Measurements from ENCODE around the gene KRT74.

DNA sequence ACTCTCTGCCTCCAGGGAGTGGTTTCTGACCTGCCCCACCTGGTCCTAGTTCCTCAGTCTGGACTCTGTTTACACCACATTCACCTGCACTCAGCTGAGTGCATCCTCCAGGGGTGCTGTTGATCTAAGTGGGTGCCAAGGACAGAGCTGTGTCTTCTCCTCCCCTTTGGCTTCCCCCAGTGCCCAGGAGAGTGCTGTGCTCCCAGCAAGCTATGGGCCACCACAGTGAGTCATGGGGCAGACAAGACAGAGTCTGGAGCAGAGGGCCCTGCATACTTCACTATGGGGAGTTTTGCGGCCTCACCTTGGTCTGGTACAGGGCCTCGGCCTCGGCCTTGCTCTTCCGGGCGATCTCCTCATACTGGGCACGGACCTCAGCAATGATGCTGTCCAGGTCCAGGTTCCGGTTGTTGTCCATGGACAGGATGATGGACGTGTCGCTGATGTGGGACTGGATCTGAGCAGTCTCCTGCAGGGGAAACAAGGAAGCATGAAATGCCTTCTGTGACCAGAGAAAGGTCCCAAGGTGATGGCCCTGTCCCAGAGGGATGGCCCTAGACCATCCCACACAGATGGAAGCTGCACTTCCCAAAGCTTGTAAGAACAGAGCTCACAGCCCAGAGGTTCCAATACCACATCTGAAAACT, 39.9 kb upstream of the KRT74 start:
- TF ChIP-seq, protein P1, sequence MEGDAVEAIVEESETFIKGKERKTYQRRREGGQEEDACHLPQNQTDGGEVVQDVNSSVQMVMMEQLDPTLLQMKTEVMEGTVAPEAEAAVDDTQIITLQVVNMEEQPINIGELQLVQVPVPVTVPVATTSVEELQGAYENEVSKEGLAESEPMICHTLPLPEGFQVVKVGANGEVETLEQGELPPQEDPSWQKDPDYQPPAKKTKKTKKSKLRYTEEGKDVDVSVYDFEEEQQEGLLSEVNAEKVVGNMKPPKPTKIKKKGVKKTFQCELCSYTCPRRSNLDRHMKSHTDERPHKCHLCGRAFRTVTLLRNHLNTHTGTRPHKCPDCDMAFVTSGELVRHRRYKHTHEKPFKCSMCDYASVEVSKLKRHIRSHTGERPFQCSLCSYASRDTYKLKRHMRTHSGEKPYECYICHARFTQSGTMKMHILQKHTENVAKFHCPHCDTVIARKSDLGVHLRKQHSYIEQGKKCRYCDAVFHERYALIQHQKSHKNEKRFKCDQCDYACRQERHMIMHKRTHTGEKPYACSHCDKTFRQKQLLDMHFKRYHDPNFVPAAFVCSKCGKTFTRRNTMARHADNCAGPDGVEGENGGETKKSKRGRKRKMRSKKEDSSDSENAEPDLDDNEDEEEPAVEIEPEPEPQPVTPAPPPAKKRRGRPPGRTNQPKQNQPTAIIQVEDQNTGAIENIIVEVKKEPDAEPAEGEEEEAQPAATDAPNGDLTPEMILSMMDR (conservative IDR thresholded peaks at IDR 0.05; ENCODE audit: low read depth, low read length) = no peak
- no peak for TF ChIP-seq EZH2 (IDR thresholded peaks at IDR 0.05; ENCODE audit: low read length, unreplicated experiment)

Measured in PC-3 (cell line).